SH-SY5Y (cell line): ENCODE data around the gene GTSE1.

Experiments
- GATA2 ChIP-seq: IDR thresholded peaks from 2 replicates; pipeline ENCODE4 v1.6.1; 2011; ENCODE audit warnings: mild to moderate bottlenecking, low read depth, low read length
- GATA3 ChIP-seq: IDR thresholded peaks from 2 replicates; pipeline ENCODE4 v1.6.1; 2011; ENCODE audit warnings: low read depth, mild to moderate bottlenecking, low read length, moderate library complexity

Gene GTSE1

DNA sequence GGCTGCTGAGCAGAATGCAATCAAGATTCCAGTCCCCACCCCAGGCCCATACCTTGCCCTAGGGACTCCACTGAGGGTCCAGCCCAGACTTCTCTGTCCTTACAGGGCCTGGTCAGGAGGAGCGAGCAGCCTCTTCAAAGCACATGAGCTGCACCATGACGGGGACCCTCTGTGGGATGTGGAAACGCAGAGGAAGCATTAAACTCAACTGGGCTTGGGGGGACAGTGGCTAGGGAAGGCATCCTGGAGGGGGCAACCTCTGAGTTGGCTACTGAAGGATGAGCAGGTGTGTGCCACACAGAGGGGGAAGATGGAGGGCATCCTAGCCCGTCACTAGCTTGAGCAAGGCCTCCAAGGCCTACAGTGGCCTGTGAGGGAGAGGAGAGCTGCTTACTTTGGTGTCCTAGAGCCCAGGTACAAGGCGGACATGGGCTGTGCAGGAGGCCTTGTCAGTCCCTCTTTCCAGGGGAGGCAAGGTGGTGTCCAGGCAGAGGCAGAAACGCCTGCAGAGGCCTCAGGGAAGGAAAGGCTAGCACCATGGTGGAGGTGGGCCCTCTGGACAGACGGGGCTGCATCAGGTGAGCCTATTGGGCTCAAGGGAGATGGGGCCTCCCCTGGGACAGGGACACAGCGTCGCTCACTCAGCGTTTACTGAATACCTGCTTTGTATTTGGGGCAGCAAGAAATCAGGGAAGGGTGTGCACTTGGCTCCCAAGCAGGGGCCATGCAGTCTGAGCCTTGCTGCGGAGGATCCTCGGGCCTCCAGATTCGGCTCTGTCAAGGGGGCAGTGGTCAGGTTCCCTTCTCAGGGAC is 14.6 kb upstream of the GTSE1 start:
- TF ChIP-seq GATA2: no peak
- TF ChIP-seq GATA3: no peak

DNA sequence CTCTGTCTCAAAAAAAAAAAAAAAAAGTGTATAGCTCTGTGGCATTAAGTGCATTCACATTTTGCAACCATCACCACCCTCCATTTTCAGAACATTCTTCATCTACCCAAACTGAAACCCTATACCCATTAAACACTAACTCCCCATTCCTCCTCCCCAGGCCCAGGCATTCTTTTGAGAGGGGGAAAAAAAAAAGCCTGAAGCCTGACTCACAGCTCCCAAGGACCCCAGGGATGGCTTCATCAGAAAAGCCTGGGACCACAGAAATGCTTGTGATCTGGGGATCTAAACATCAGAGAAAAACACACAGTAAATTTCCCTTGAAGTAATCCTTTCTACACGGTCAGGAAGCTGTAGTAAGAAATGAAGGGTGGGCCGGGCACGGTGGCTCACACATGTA is 10.7 kb upstream of the GTSE1 start:
- TF ChIP-seq GATA2 (no peak), GATA3 (no peak)

DNA sequence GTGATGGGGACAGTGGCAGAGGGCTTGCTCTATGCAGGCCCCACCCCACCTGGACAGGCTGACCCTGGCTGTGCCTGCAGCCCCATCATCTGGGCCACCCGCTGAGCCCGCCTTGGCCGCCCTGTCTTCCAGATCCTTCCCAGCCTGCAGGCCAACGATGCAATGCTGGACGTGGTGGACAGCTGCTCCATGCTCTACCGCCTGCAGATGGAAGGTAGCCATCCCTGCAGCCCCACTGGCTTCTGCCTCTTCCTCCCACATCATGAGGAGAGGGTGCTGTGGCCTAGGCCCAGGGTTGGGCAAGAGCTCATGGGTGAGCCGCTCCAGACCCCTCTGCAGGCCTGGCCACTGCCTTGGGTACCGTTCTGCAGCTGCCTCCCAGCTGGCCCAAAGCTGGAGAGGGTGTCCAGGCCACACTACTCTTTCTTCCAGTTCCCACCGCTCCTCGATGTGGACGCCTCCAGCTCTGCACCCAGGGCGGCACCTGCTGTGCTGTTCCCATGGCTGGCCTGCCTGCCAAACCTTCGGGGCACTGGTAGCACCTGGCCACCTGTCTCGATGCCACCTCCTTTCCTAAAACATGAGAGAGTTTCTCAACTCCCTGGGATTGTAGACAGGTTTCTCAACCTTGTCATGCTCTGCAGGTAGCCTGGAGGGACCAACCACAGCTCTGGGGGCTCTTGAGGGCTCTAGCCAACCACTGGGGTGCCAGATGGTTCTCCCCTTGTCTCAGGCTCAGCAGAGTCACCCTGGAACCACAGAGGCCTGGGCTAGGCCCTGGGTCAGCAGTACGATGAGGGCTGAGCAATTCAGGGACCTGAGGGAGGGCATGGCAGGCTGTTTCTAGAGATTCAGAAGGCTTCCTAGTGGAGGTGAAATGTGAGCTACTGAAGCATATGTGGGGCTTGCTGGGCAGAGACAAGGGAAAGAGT is 9.5 kb upstream of the GTSE1 start:
- TF ChIP-seq GATA2 (no peak), GATA3 (no peak)

DNA sequence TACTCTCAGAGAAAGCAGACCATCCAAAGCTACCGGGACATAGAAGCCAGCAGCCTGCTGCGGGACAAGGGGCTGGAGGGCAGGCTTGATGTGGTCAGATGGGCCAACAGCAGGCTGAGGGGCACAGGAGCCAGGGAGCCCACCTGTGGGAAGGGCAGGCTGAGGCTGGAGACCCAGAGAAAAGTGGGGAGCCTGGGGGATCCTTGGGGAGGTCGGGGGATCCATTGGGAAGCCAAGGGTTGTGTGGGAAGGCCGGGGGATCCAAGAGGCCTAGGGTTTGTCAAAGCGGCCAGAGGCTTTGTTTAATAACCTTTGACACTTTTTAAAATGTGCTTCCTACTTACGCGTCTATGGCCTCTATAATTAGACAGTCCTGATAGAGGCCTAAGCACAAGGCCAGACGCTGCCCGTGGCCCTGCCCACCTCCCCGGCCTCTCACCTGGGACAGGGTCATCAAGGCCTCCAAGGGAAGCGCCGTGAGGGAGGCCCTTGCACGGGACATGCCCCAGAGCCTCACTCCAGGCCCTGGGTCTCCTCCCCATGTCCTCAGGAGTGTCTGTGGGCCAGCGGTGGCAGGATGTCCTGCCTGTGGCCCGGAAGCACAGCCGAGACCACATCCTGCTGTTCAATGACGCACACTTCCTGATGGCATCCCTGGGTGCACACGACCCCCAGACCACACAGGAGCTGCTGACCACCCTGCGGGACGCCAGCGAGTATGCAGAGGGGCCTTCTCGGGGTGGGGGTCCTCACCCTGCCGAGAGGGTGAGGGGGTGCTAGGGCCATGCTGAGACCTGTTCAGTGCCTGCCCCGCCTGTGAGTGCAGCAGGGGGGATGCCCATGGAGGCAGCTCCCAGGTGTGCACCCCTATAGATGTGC is 8.6 kb upstream of the GTSE1 start:
- TF ChIP-seq GATA3: no peak
- no peak for TF ChIP-seq GATA2

DNA sequence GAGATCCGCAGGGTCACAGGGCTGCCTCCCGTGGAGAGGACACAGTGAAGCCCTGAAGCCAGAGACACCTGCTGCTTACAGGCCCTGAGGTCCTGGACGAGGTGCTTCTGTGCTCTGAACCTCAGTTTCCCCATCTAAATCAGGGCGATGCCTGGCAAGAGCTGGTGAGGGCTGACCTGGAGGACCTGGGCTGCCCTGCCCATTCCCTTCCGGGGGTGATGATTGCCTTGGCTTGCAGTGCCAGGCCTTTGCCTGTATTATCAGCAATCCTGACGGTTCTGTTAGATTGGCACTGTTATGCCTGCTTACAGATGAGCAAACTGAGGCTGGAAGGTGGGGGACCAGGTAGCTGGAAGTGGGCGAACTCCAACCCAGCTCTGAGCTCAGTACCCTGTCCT is 7.8 kb upstream of the GTSE1 start:
- TF ChIP-seq GATA3: no peak
- TF ChIP-seq GATA2: no peak

DNA sequence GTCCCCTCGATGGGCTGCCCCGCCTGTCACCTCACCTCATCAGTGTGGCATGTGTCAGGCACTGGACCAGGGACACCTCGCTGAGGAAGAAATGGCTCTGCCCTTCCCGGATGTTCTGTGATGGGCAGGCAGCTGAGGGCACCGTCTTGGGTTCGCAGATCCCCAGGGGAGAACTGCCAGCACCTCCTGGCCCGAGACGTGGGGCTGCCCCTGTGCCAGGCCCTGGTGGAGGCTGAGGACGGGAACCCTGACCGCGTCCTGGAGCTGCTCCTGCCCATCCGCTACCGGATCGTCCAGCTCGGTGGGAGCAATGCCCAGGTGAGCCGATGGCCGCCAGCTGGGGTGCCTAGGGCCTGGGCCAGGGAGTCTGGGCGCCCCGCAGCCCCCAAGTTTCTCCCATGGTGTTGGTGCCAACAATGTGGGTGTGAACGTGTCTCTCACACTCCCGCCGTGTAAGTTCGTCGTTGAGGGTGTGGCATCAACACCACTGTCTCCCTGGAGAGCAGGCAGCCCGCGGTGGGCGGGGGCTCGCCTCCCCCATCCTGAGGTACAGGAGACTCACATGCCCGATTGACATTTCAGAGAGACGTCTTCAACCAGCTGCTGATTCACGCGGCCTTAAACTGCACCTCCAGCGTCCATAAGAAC is 7.3 kb upstream of the GTSE1 start:
- no peak for TF ChIP-seq GATA3
- no peak for TF ChIP-seq GATA2

DNA sequence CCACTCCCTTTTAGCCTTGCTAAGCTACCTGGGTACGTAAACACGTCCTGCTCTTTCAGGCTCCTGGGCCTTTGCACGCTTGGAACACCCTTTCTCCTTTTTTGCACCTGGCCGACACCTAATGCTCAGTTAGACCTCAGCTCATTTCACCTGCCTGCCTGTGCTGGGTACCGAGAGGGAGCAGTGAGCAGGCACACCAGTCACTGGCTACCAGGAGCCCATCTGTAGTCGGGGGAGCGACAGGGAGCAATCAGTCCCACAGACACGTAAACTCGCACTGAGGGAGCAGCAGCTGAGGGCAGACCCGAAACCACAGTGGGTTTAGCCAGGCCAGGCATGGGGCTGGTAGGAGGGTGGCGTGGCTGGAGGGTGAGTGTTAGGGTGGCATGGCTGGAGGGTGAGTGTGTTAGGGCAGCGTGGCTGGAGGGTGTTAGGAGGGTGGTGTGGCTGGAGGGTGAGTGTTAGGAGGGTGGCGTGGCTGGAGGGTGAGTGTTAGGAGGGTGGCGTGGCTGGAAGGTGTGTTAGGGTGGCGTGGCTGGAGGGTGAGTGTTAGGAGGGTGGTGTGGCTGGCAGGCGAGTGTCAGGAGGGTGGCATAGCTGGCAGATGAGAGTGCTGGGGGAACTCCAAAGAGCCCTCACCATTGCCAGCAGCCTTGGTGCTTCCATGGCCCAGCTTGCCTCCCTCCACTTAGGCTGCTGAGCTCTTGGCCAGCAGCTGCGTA is 6.4 kb upstream of the GTSE1 start:
- TF ChIP-seq GATA3 (no peak), GATA2 (no peak)

DNA sequence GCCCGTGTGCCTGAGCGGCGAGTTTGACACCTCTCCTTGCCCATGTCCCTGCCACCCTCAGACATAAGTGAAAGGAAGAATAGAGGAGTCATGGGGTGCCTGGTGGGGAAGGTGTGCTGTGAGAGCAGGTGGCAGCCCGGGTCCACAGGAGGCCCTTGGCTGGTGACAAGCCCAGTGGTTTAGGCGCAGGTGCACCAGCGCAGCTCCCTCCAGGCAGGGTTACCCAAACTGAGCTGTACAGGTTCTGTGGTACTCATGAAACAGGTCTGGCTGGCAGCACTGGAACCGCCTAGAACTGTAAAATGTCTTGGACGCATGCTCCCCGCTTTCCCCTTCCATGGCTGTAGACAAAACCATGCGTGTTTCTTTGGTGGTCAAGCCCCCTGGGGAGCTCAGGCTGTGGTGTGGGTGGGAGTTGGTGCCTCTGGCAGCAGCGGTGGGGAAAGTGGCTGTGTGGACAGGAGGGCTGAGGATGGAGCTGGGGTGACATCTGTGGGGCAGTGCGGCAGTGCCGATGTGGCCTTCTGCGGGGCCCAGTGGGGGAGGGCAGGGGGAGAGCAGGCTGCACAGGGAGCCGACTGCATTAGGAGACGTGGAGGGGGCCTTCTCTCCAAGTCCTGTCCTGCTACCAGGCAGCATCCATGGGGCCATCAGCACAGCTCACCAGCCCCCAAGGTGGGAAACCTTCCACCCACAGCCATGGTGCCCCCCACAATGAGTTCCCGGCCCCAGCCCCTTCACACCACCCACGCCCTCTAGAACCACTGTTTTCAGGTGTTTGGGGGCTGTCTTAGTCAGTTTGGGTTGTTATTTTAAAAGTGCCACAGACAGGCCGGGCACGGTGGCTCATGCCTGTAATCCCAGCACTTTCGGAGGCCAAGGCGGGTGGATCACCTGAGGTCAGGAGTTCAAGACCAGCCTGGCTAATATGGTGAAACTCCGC is 5.6 kb upstream of the GTSE1 start:
- no peak for TF ChIP-seq GATA2
- no peak for TF ChIP-seq GATA3

DNA sequence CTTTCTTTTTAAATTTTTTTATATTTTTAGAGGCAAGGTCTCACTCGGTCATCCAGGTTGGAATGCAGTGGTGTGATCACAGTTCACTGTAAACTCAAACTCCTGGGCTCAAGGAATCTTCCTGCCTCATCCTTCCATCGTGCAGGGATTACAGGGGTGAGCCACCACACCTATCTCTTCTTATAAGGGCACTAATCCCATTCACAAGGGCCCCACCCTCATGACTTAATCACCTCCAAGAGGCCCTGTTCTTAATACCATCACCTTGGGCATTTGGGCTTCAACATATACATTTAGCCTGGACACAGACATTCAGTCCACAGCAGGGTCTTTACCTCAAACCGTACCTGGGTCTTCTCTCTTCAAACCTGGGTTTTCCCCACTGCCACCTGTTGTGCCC is 4.5 kb upstream of the GTSE1 start:
- no peak for TF ChIP-seq GATA3
- no peak for TF ChIP-seq GATA2

DNA sequence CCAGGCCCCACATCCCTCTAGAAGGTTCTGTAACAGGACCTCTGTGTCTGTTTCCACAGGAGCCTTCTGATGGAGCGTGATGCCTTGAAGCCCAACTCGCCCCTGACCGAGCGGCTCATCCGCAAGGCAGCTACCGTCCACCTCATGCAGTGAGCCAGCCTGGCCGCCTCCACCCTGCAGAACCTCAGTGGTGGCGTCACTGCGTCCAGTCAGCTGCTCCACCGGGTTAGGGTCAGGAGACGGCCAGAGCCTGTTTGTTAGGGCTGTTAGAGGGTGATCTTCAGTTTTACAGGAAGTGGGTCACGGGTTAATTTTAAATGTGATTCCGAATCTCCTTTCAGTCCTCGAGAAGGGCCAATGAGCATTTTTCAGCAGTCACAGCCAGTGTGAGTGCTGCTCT is 3.9 kb upstream of the GTSE1 start:
- no peak for TF ChIP-seq GATA3
- no peak for TF ChIP-seq GATA2

DNA sequence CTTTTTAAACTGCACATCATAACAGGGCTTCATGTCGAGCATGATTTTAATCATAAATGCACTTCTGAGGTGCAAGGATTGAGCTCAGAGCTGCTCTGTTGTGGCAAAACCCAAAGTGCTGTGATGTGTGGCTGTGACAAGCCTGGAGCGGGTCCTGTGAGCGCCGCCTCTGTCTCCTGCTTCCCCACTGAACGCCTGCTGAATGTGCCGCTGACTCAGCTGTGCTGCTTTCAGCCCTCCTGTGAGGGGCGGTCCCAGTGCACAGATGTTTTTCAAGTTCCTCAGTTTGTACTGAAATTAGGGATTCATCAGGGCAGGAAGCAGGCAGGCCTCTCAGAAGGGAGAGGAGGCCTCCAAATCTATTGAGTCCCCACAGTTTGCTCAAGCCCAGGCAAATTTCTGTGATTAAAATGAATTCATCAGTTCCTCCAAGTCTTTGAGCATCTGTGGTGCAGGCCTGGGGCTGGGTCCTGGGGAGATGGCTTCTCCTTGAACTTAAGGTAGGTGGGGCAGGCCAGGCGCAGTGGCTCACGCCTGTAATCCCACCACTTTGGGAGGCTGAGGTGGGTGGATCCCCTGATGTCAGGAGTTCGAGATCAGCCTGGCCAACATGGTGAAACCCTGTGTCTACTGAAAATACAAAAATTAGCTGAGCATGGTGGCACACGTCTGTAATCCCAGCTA is 3.0 kb upstream of the GTSE1 start:
- no peak for TF ChIP-seq GATA3
- no peak for TF ChIP-seq GATA2

DNA sequence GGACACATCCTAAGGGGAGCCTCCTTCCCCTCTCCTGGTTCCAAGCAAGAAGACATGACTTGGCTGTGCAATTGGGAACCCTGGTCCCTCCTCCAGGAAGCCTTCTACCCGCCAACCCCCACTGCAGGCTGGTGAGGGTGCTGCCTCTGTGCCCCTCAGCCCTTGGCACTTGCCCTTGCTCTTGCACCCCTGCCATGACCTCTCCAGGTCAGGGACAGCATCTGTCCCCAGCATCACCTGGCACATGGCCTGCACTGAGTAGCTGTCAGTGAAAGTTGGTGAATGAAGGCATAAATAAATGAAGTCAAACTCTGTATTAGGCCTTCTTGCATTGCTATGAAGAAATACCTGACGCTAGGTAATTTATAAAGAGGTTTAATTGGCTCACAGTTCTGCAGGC is 1.9 kb upstream of the GTSE1 start:
- TF ChIP-seq GATA3: no peak
- TF ChIP-seq GATA2: no peak
